ENCODE results near the gene CUEDC2.

Gene CUEDC2

DNA sequence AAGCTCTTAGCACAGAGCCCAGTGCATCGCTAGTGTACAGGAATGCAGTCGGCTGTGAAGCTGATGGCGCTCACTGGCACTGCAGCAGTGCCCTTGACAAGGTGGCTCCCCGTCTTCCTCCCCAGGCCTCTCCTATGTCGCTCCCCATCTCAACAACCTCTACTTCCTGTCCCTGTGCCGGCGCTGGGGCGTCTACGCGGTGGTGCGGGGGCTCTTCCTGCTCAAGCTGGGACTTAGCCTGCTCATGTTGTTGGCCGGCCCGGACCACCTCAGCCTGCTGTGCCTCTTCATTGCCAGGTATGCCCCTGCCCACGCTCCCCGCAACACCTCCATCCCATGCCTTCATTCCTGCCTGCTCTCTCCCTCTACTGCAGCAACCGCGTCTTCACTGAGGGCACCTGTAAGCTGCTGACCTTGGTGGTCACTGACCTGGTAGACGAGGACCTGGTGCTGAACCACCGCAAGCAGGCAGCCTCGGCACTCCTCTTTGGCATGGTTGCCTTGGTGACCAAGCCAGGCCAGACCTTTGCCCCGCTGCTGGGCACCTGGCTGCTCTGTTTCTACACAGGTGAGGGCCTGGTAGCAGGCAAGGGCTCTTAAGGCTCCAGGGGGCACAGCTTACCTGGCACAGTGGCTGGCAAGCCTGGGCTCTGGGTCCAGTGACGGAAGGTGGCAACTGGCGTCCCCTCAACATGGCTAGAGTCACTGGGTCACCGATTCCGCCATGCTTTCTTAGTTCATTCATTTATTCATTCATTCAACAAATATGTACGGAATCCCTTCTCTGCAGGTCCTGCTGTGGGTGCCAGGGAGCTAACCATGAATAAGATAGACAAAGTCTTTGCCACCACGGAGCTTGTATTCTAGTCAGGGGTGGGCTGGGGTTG is 41.3 kb upstream of the CUEDC2 start:
- POLR2A ChIA-PET: no interaction called here
- no peak for DNase-seq (ENCODE audit: extremely low spot score)
- TF ChIP-seq, protein P1, sequence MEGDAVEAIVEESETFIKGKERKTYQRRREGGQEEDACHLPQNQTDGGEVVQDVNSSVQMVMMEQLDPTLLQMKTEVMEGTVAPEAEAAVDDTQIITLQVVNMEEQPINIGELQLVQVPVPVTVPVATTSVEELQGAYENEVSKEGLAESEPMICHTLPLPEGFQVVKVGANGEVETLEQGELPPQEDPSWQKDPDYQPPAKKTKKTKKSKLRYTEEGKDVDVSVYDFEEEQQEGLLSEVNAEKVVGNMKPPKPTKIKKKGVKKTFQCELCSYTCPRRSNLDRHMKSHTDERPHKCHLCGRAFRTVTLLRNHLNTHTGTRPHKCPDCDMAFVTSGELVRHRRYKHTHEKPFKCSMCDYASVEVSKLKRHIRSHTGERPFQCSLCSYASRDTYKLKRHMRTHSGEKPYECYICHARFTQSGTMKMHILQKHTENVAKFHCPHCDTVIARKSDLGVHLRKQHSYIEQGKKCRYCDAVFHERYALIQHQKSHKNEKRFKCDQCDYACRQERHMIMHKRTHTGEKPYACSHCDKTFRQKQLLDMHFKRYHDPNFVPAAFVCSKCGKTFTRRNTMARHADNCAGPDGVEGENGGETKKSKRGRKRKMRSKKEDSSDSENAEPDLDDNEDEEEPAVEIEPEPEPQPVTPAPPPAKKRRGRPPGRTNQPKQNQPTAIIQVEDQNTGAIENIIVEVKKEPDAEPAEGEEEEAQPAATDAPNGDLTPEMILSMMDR (IDR thresholded peaks at IDR 0.05; ENCODE audit: control extremely low read depth, extremely low read depth, low read depth, missing control alignments): no peak
- CTCF ChIA-PET: interaction anchor here (0.8 to 1.5 kb wide), 4 partner anchors 17 to 110 kb away, joined by 3 read pairs; no protein-coding TSS in a partner anchor

GRCh38 chr10:102470579-102471546 is 38.5 kb upstream of the CUEDC2 start:
- CTCF ChIA-PET: interaction anchor here (1.0 to 1.7 kb wide), 4 partner anchors 8 to 119 kb away, joined by 4 to 5 read pairs (median 4); no protein-coding TSS in a partner anchor
- TF ChIP-seq, protein P1 (IDR thresholded peaks at IDR 0.05; ENCODE audit: control extremely low read depth, extremely low read depth, low read depth, missing control alignments): no peak
- POLR2A ChIA-PET: no interaction called here
- no peak for DNase-seq (ENCODE audit: extremely low spot score)

DNA sequence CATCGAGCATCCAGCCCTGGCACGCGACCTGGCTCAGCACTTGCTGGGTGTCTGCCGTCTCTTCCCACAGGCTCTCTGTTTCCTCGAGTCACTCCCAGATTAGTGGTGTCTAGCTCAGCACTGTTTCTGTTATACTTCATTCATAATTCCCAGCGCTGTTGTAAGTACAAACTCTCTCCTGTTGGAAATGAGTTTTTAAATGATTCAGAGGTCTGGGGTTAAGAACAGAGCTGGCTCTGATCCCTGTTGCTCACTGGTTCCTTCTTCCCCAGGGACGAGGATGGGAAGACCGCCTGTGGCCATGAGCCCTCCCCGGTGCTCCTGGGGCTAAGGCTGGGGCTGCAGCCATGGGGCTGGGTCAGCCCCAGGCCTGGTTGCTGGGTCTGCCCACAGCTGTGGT is 36.3 kb upstream of the CUEDC2 start:
- DNase-seq (ENCODE audit: extremely low spot score): no peak
- TF ChIP-seq, protein P1 (IDR thresholded peaks at IDR 0.05; ENCODE audit: control extremely low read depth, extremely low read depth, low read depth, missing control alignments): no peak
- ChIA-PET POLR2A (interaction anchor here (0.5 kb wide), 1 partner anchor 11 kb away, joined by 3 read pairs; no protein-coding TSS in a partner anchor), CTCF (interaction anchor here (1.1 to 3.5 kb wide), 3 partner anchors 11 to 239 kb away, joined by 3 to 15 read pairs (median 3); no protein-coding TSS in a partner anchor)

GRCh38 chr10:102467971-102468438 is 35.6 kb upstream of the CUEDC2 start:
- CTCF ChIA-PET: interaction anchor here (1.5 to 3.5 kb wide), 2 partner anchors 11 to 239 kb away, joined by 3 to 15 read pairs; no protein-coding TSS in a partner anchor

GRCh38 chr10:102467318-102467717 is 34.9 kb upstream of the CUEDC2 start:
- DNase-seq (ENCODE audit: extremely low spot score): no peak
- ChIA-PET POLR2A (no interaction called here), CTCF (interaction anchor here (1.5 to 3.5 kb wide), 3 partner anchors 12 to 238 kb away, joined by 3 to 15 read pairs (median 5); partner anchors contain the start of gene C10orf95)
- TF ChIP-seq, protein P1 (IDR thresholded peaks at IDR 0.05; ENCODE audit: control extremely low read depth, extremely low read depth, low read depth, missing control alignments): no peak

More at GRCh38 chr10:102467971-102468438, 35.6 kb upstream of the CUEDC2 start:
- no peak for DNase-seq (ENCODE audit: extremely low spot score)
- TF ChIP-seq, protein P1 (IDR thresholded peaks at IDR 0.05; ENCODE audit: control extremely low read depth, extremely low read depth, low read depth, missing control alignments): no peak
- POLR2A ChIA-PET: no interaction called here

Data from GM10248 (cell line).